ENCODE data around the gene IPO7.
"Not testable (repeated sequence)": the region's sequence is repeated elsewhere in the genome, so short reads cannot be mapped to it uniquely, and the experiment has no call there.

Gene IPO7

GRCh38 chr11:9397746-9398680 is 13.6 kb downstream of the IPO7 start:
- no peak for DNase-seq (ENCODE audit: low read depth in 2 of 2, low spot score in 1 of 2)

GRCh38 chr11:9399466-9399865 is 15.0 kb downstream of the IPO7 start:
- no peak for DNase-seq (ENCODE audit: low read depth in 2 of 2, low spot score in 1 of 2)

- DNase-seq (ENCODE audit: low read depth in 2 of 2, low spot score in 1 of 2) = not testable (repeated sequence)
Observed at GRCh38 chr11:9401884-9402283, 17.4 kb downstream of the IPO7 start.

- DNase-seq (ENCODE audit: low read depth in 2 of 2, low spot score in 1 of 2) = no peak
Observed at GRCh38 chr11:9428706-9429105, 44.3 kb downstream of the IPO7 start.

GRCh38 chr11:9438611-9439010 is 54.2 kb downstream of the IPO7 start:
- DNase-seq (ENCODE audit: low read depth in 2 of 2, low spot score in 1 of 2) = no peak

- DNase-seq (ENCODE audit: low read depth in 2 of 2, low spot score in 1 of 2) = no peak
Observed at GRCh38 chr11:9446230-9446629, 61.8 kb downstream of the IPO7 start.

- DNase-seq (ENCODE audit: low read depth in 2 of 2, low spot score in 1 of 2) = no peak
Observed at GRCh38 chr11:9448576-9449352, 64.3 kb downstream of the IPO7 start.

- not testable (repeated sequence) for DNase-seq (ENCODE audit: low read depth in 2 of 2, low spot score in 1 of 2)
Observed at GRCh38 chr11:9452023-9452422, 67.6 kb downstream of the IPO7 start.

GRCh38 chr11:9455722-9456121 is 71.3 kb downstream of the IPO7 start:
- DNase-seq (ENCODE audit: low read depth in 2 of 2, low spot score in 1 of 2) = no peak

- DNase-seq (ENCODE audit: low read depth in 2 of 2, low spot score in 1 of 2) = peak; percentile 1 to 6
Observed at GRCh38 chr11:9459667-9460321, 75.3 kb downstream of the IPO7 start.

GRCh38 chr11:9460322-9461062 is 76.0 kb downstream of the IPO7 start, which contains the start of gene ZNF143:
ZNF143 (plus strand) TSS chr11:9461012; CDS start chr11:9471309, 10,297 bp downstream.
- peak; percentile 100 for DNase-seq (ENCODE audit: low read depth in 2 of 2, low spot score in 1 of 2)

- DNase-seq (ENCODE audit: low read depth in 2 of 2, low spot score in 1 of 2) = peak; percentile 61 to 64
Observed at GRCh38 chr11:9461063-9461759, 76.8 kb downstream of the IPO7 start.

GRCh38 chr11:9461760-9462134 is 77.3 kb downstream of the IPO7 start:
- no peak for DNase-seq (ENCODE audit: low read depth in 2 of 2, low spot score in 1 of 2)

- DNase-seq (ENCODE audit: low read depth in 2 of 2, low spot score in 1 of 2) = no peak
Observed at GRCh38 chr11:9462172-9462799, 77.8 kb downstream of the IPO7 start.

GRCh38 chr11:9462806-9463537 is 78.5 kb downstream of the IPO7 start:
- no peak for DNase-seq (ENCODE audit: low read depth in 2 of 2, low spot score in 1 of 2)

- no peak for DNase-seq (ENCODE audit: low read depth in 2 of 2, low spot score in 1 of 2)
Observed at GRCh38 chr11:9470765-9471164, 86.3 kb downstream of the IPO7 start.

- no peak for DNase-seq (ENCODE audit: low read depth in 2 of 2, low spot score in 1 of 2)
Observed at GRCh38 chr11:9473408-9473807, 89.0 kb downstream of the IPO7 start.

GRCh38 chr11:9479899-9480298 is 95.4 kb downstream of the IPO7 start:
- no peak for DNase-seq (ENCODE audit: low read depth in 2 of 2, low spot score in 1 of 2)

Data from stimulated activated CD8-positive, alpha-beta memory T cell treated with anti-CD3 and anti-CD28 coated beads, Interleukin-4, amount 100 ng/mL, for 1 hour (primary cell).